PC-9 (cell line): ENCODE results near the gene FAM110A. TPM values are rescaled to one million over a fixed set of nuclear protein-coding genes. Genes with fewer than 3 reads are reported as not detected.

Experiments used
- BruUV-seq: library from RNA; stranded (reverse); fragments of 400-500 nt; replicated peaks from 2 replicates; lab custom pipeline; 2021; lab: Mats Ljungman, UMichigan
- CTCF ChIA-PET: fragments of 300-600 bp; sonication (Branson Sonifier 250); formaldehyde crosslinking; loops from one replicate; lab custom pipeline; 2022; ENCODE audit warnings: antibody characterized with exemption; lab: Charles Lee
- POLR2A ChIA-PET: fragments of 300-600 bp; sonication (Branson Sonifier 250); formaldehyde crosslinking; loops from one replicate; lab custom pipeline; 2022; ENCODE audit warnings: antibody characterized with exemption; ENCODE audit not compliant: unreplicated experiment; lab: Charles Lee
- DNase-seq, 2 experiments: peaks; one replicate each; pipeline versions ENCODE4 v3.0.0 to v3.0.0-alpha.2; 2015 to 2022; ENCODE audit warnings: mixed read lengths in 1 of 2
- H2AFZ ChIP-seq: fragments of 200-600 bp; sonication (generic); 2 replicates; pipeline ENCODE4 v1.8.1; 2017; ENCODE audit warnings: antibody characterized with exemption
- H3F3A ChIP-seq: fragments of 200-600 bp; sonication (generic); 2 replicates; pipeline ENCODE4 v1.8.1; 2017; ENCODE audit warnings: antibody characterized with exemption, mild to moderate bottlenecking, low read depth; ENCODE audit not compliant: insufficient read depth
- H3K27ac ChIP-seq: fragments of 200-600 bp; sonication (generic); 2 replicates; pipeline ENCODE4 v1.6.1; 2016; ENCODE audit warnings: mixed run types
- H3K27me3 ChIP-seq: fragments of 200-600 bp; sonication (generic); 2 replicates; pipeline ENCODE4 v1.6.1; 2016; ENCODE audit warnings: low read depth, mixed run types; ENCODE audit not compliant: insufficient read depth
- H3K36me3 ChIP-seq: fragments of 200-600 bp; sonication (generic); 2 replicates; pipeline ENCODE4 v1.6.1; 2016; ENCODE audit warnings: low read depth, mixed run types
- H3K4me1 ChIP-seq: fragments of 200-600 bp; sonication (generic); replicated peaks from 2 replicates; pipeline ENCODE4 v1.6.1; 2016; ENCODE audit warnings: mixed run types; ENCODE audit not compliant: insufficient read depth
- H3K4me2 ChIP-seq: fragments of 200-600 bp; sonication (generic); 2 replicates; pipeline ENCODE4 v1.6.1; 2017; ENCODE audit warnings: mixed run types
- H3K4me3 ChIP-seq: fragments of 200-600 bp; sonication (generic); 2 replicates; pipeline ENCODE4 v1.6.1; 2016; ENCODE audit warnings: mixed run types
- H3K79me2 ChIP-seq: fragments of 200-600 bp; sonication (generic); 2 replicates; pipeline ENCODE4 v1.6.1; 2017; ENCODE audit warnings: low read depth, mixed run types
- H3K9me2 ChIP-seq: fragments of 200-600 bp; sonication (generic); 2 replicates; pipeline ENCODE4 v1.8.1; 2017; ENCODE audit warnings: mild to moderate bottlenecking; ENCODE audit not compliant: insufficient read depth
- H3K9me3 ChIP-seq: fragments of 200-600 bp; sonication (generic); 2 replicates; pipeline ENCODE4 v1.8.1; 2016; ENCODE audit warnings: low read depth; ENCODE audit not compliant: insufficient read depth
- H4K20me1 ChIP-seq: fragments of 200-600 bp; sonication (generic); 2 replicates; pipeline ENCODE4 v1.8.1; 2017; ENCODE audit not compliant: insufficient read depth
- EZH2 ChIP-seq: fragments of 200-600 bp; sonication (generic); IDR thresholded peaks from 2 replicates; pipeline ENCODE4 v1.8.0; 2017; ENCODE audit warnings: antibody characterized with exemption, low read depth
- intact Hi-C: fragments of 100-400 bp; cut with micrococcal nuclease; formaldehyde crosslinking; loops from one replicate; pipeline ENCODE4 v1.10.0; 2022; ENCODE audit not compliant: unreplicated experiment
- total RNA-seq: library from RNA; stranded (reverse); gene quantifications from 2 replicates; pipeline ENCODE4 v1.2.3, GENCODE V29; 2021
- TF ChIP-seq, protein P1 (sequence below): fragments of 200-600 bp; sonication (generic); conservative IDR thresholded peaks from 2 replicates; pipeline ENCODE4 v1.6.1; 2017; ENCODE audit warnings: mixed run types, antibody characterized with exemption, mild to moderate bottlenecking, moderate library complexity

FAM110A gene
- total RNA-seq, 1 experiment from 2014 or later: 30.8 TPM

DNA sequence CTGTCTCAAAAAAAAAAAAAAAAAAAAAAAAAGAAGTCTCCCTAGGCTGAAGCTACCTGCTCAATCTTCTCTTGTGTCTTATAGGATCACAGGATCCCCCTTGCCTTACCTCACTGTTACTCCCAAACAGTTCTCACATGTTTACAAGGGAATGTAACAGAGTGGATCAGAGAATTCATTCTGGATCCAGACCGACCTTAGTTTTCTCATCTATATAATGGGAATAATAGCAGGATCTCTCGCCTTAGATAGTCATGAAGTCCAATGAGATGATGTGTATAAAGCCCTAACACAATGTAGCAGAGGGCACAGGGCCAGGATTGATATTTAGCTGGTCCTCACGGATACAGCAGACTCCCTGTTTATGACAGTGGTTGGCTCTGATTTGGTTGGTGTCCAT is 2.3 kb upstream of the FAM110A start:
- no peaks in the 10 kb centered on the region for H3K27me3 ChIP-seq
- intact Hi-C loops: no loop called here
- no peaks in the 10 kb centered on the region for H3K9me3 ChIP-seq
- no peaks in the 10 kb centered on the region for H3K36me3 ChIP-seq
- ChIA-PET POLR2A (interaction anchor here (0.6 kb wide), 1 partner anchor 303 kb away, joined by 4 read pairs; no protein-coding TSS in a partner anchor), CTCF (no interaction called here)
- H3K4me3 ChIP-seq: no peak overlapping the region
- TF ChIP-seq EZH2: no peak
- TF ChIP-seq, protein P1, sequence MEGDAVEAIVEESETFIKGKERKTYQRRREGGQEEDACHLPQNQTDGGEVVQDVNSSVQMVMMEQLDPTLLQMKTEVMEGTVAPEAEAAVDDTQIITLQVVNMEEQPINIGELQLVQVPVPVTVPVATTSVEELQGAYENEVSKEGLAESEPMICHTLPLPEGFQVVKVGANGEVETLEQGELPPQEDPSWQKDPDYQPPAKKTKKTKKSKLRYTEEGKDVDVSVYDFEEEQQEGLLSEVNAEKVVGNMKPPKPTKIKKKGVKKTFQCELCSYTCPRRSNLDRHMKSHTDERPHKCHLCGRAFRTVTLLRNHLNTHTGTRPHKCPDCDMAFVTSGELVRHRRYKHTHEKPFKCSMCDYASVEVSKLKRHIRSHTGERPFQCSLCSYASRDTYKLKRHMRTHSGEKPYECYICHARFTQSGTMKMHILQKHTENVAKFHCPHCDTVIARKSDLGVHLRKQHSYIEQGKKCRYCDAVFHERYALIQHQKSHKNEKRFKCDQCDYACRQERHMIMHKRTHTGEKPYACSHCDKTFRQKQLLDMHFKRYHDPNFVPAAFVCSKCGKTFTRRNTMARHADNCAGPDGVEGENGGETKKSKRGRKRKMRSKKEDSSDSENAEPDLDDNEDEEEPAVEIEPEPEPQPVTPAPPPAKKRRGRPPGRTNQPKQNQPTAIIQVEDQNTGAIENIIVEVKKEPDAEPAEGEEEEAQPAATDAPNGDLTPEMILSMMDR: no peak
- no peak overlapping the region for H2AFZ ChIP-seq
- no peak overlapping the region for H3K27ac ChIP-seq
- no peak for DNase-seq
- H3K9me2 ChIP-seq: no peaks in the 10 kb centered on the region
- no peak overlapping the region for H3K4me2 ChIP-seq
- BruUV-seq: no TSS peak
- H4K20me1 ChIP-seq: no peaks in the 10 kb centered on the region
- H3K79me2 ChIP-seq: 0 out of 2 replicates have a peak, but pooled peaks cover 20% of the 10 kb centered on the region
- H3K4me1 ChIP-seq: peaks cover 47% of the 10 kb centered on the region
- peaks cover 15% of the 10 kb centered on the region; the same call in 1 of the 2 replicates for H3F3A ChIP-seq

DNA sequence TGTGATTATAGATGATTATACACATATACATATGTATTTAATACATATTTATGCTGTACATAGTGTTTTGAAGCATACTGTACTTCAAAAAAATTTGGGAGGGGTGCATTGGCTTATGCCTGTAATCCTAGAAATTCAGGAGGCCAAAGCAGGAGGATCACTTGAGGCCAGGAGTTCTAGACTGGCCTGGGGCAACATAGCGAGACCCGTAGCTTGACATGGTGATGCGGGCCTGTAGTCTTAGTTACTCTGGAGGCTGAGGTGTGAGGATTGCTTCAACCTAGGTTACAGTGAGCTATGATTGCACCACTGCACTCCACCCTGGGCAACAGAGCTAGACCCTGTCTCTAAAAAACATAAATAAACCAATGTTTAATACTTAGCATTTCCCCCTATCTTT is 1.6 kb upstream of the FAM110A start:
- no peak overlapping the region for H3K4me3 ChIP-seq
- H2AFZ ChIP-seq: no peak overlapping the region
- no peaks in the 10 kb centered on the region for H3K9me3 ChIP-seq
- H3K36me3 ChIP-seq: no peaks in the 10 kb centered on the region
- CTCF ChIA-PET: no interaction called here
- no peaks in the 10 kb centered on the region for H3K9me2 ChIP-seq
- H3K4me2 ChIP-seq: no peak overlapping the region
- peaks cover 22% of the 10 kb centered on the region; the same call in 1 of the 2 replicates for H3F3A ChIP-seq
- no peak overlapping the region for H3K27ac ChIP-seq
- DNase-seq: no peak
- no peaks in the 10 kb centered on the region for H3K27me3 ChIP-seq
- no peaks in the 10 kb centered on the region for H4K20me1 ChIP-seq
- BruUV-seq: no TSS peak
- POLR2A ChIA-PET: no interaction called here
- H3K4me1 ChIP-seq: peaks cover 54% of the 10 kb centered on the region
- intact Hi-C loops: no loop called here
- no peak for TF ChIP-seq EZH2
- TF ChIP-seq, protein P1: no peak
- H3K79me2 ChIP-seq: 0 out of 2 replicates have a peak, but pooled peaks cover 25% of the 10 kb centered on the region

DNA sequence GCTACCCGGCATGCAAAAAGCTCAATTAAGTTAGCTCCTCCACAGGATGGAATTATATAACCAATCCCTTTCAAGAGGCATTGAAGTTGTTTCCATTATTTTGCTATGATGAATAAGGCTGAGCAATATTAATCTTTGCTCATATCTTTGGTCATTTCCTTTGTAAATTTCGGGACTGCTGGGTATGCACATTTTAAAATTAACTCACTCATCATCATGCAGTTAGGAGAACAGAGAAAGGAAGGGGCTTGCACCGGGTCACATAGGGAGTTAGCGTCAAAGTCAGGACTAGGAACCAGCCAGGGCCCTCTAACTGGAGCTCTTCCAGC is 430 bp upstream of the FAM110A start:
- H3K79me2 ChIP-seq: peaks cover 35% of the 10 kb centered on the region
- CTCF ChIA-PET: no interaction called here
- peak overlapping the region; percentile 23; the same call in 1 of the 2 replicates for H3K27ac ChIP-seq
- peaks cover 65% of the 10 kb centered on the region for H3K4me1 ChIP-seq
- no peaks in the 10 kb centered on the region for H3K9me2 ChIP-seq
- BruUV-seq: no TSS peak
- no peaks in the 10 kb centered on the region for H3K9me3 ChIP-seq
- H3K4me2 ChIP-seq: peak overlapping the region; percentile 99
- peak overlapping the region; percentile 86 for H2AFZ ChIP-seq
- POLR2A ChIA-PET: interaction anchor here (0.6 to 1.6 kb wide), 5 partner anchors 15 to 995 kb away, joined by 5 to 12 read pairs (median 6); no protein-coding TSS in a partner anchor
- DNase-seq: no peak
- TF ChIP-seq EZH2: no peak
- TF ChIP-seq, protein P1: no peak
- peaks cover 27% of the 10 kb centered on the region; the same call in 1 of the 2 replicates for H3F3A ChIP-seq
- H3K27me3 ChIP-seq: no peaks in the 10 kb centered on the region
- H3K4me3 ChIP-seq: peak overlapping the region; percentile 97
- no peaks in the 10 kb centered on the region for H4K20me1 ChIP-seq
- intact Hi-C loops: no loop called here
- H3K36me3 ChIP-seq: no peaks in the 10 kb centered on the region
